Measurements from ENCODE around the gene RNASE9. TPM values are rescaled to one million over a fixed set of nuclear protein-coding genes. Genes with fewer than 3 reads are reported as not detected.

Gene RNASE9
- polyA plus RNA-seq, 2 of the 4 experiments (the other 2 are of a cell fraction) = not detected

GRCh38 chr14:20591235-20591634 is 30.4 kb upstream of the RNASE9 start, which contains the start of gene RNASE12:
Gene RNASE12, minus strand, starts transcription at chr14:20591376. Its CDS starts 653 bp downstream, at chr14:20590723.
- TF ChIP-seq FOSB (CRISPR knock-in tag; IDR thresholded peaks at IDR 0.05) (no peak), SMC3 (IDR thresholded peaks at IDR 0.05) (no peak), ZFP36 (IDR thresholded peaks at IDR 0.05; ENCODE audit: borderline replicate concordance, partially characterized antibody) (no peak), TP53 (CRISPR knock-in tag; IDR thresholded peaks at IDR 0.05) (no peak), HOXA7 (CRISPR knock-in tag; IDR thresholded peaks at IDR 0.05) (no peak), CHD4 (IDR thresholded peaks at IDR 0.05; ENCODE audit: borderline replicate concordance) (no peak), CBX8 (IDR thresholded peaks at IDR 0.05) (no peak), BHLHE40 (IDR thresholded peaks at IDR 0.05; ENCODE audit: low read depth, low read length) (no peak), HEYL (CRISPR knock-in tag; IDR thresholded peaks at IDR 0.05) (no peak), POLR2A (IDR thresholded peaks at IDR 0.05; ENCODE audit: low read length) (no peak), SREBF2 (IDR thresholded peaks at IDR 0.05) (no peak), RNF2 (IDR thresholded peaks at IDR 0.05; ENCODE audit: borderline replicate concordance, low read depth) (no peak)
- no peak for DNase-seq (ENCODE audit: low read depth in 1 of 2, low spot score in 1 of 2)
- H3K4me1 ChIP-seq = no peaks in the 10 kb centered on the region
- H3K4me3 ChIP-seq = no peak within 1 kb of the TSS
- ATAC-seq = peak in 1 of 2 experiments; percentile 30; a peak in 1 of 6 replicates
- H3K9me3 ChIP-seq = no peaks in the 10 kb centered on the region
- 40% methylated on average over 4 of the region's 4 CpGs for WGBS (ENCODE audit: missing lambda C conversion rate)
- no peak within 1 kb of the TSS for H3K27ac ChIP-seq
- no peak for FAIRE-seq
- POLR2A ChIA-PET = no interaction called here
- CTCF ChIA-PET = interaction anchor here (0.7 kb wide), 1 partner anchor 22 kb away, joined by 3 read pairs; no protein-coding TSS in a partner anchor
- H3K4me2 ChIP-seq = peak within 1 kb of the TSS; percentile 53; the same call in 2 of the 3 replicates

- FAIRE-seq = no peak
Measured at GRCh38 chr14:20587489-20588154, 26.8 kb upstream of the RNASE9 start, which contains the start of gene RNASE11. Gene RNASE11, minus strand, starts transcription at chr14:20588001.

GRCh38 chr14:20583908-20584307 is 23.1 kb upstream of the RNASE9 start:
- ATAC-seq (no peak), FAIRE-seq (no peak), DNase-seq (ENCODE audit: low read depth in 1 of 2, low spot score in 1 of 2) (no peak)
- Histone ChIP-seq H3K9me3 (no peaks in the 10 kb centered on the region), H3K27ac (no peak overlapping the region), H3K4me3 (no peak overlapping the region), H3K4me1 (no peaks in the 10 kb centered on the region), H3K4me2 (no peak overlapping the region)
- POLR2A ChIA-PET = no interaction called here
- no peak for TF ChIP-seq FOSL2 (IDR thresholded peaks at IDR 0.05)
- no peak for TF ChIP-seq FOSL2 (CRISPR knock-in tag; IDR thresholded peaks at IDR 0.05)
- TF ChIP-seq NFE2L2 (conservative IDR thresholded peaks at IDR 0.05; ENCODE audit: low read length) = no peak
- no peak for TF ChIP-seq CHD2 (IDR thresholded peaks at IDR 0.05; ENCODE audit: low read length, partially characterized antibody)
- TF ChIP-seq ESRRA (IDR thresholded peaks at IDR 0.05; ENCODE audit: borderline replicate concordance, low read length) = no peak
- TF ChIP-seq KDM5A (IDR thresholded peaks at IDR 0.05) = no peak
- TF ChIP-seq POLR2A (IDR thresholded peaks at IDR 0.05; ENCODE audit: low read length) = no peak
- TF ChIP-seq PHF8 (IDR thresholded peaks at IDR 0.05; ENCODE audit: borderline replicate concordance, low read depth) = no peak
- TF ChIP-seq EP300 (IDR thresholded peaks at IDR 0.05) = no peak
- no peak for TF ChIP-seq RAD21 (conservative IDR thresholded peaks at IDR 0.05 in 1 of 2, IDR thresholded peaks at IDR 0.05 in 1 of 2)
- no peak for TF ChIP-seq RNF2 (IDR thresholded peaks at IDR 0.05; ENCODE audit: borderline replicate concordance, low read depth)
- TF ChIP-seq CBX8 (IDR thresholded peaks at IDR 0.05) = no peak
- CTCF ChIA-PET = interaction anchor here (1.2 kb wide), 1 partner anchor 12 kb away, joined by 3 read pairs; no protein-coding TSS in a partner anchor
- 72% methylated on average over 5 of the region's 5 CpGs for WGBS (ENCODE audit: missing lambda C conversion rate)

More at GRCh38 chr14:20587489-20588154, 26.8 kb upstream of the RNASE9 start, which contains the start of gene RNASE11:
- Histone ChIP-seq H3K9me3 (no peaks in the 10 kb centered on the region), H3K4me3 (no peak within 1 kb of the TSS), H3K27ac (no peak within 1 kb of the TSS), H3K4me1 (no peaks in the 10 kb centered on the region), H3K4me2 (no peak within 1 kb of the TSS)
- TF ChIP-seq TP53 (CRISPR knock-in tag; IDR thresholded peaks at IDR 0.05) (no peak), RARB (CRISPR knock-in tag; IDR thresholded peaks at IDR 0.05) (no peak), MAX (IDR thresholded peaks at IDR 0.05) (no peak), KDM5A (IDR thresholded peaks at IDR 0.05) (no peak), BHLHE40 (IDR thresholded peaks at IDR 0.05; ENCODE audit: low read depth, low read length) (no peak), CTCF (IDR thresholded peaks at IDR 0.05) (no peak)
- CTCF ChIA-PET = interaction anchor here (0.7 to 1.7 kb wide), 6 partner anchors 8 to 99 kb away, joined by 3 to 8 read pairs (median 4); no protein-coding TSS in a partner anchor
- WGBS (ENCODE audit: missing lambda C conversion rate) = 37% methylated on average over 6 of the region's 6 CpGs
- no peak for ATAC-seq
- POLR2A ChIA-PET = no interaction called here
- no peak for DNase-seq (ENCODE audit: low read depth in 1 of 2, low spot score in 1 of 2)
